DLD1 (cell line): ENCODE data around the gene TIPIN.
"Not testable (repeated sequence)": the region's sequence is repeated elsewhere in the genome, so short reads cannot be mapped to it uniquely, and the experiment has no call there.

Experiments used
- in situ Hi-C: cut with HindIII; loops from 2 replicates; pipeline ENCODE4 v1.10.0; 2017; ENCODE audit warnings: low sequenced_read_pairs

The TIPIN gene

GRCh38 chr15:66304425-66304824 lies 52.1 kb downstream of the TIPIN start:
- in situ Hi-C loops: not testable (repeated sequence)

GRCh38 chr15:66302489-66303278 lies 53.8 kb downstream of the TIPIN start:
- in situ Hi-C loops: no loop called here

GRCh38 chr15:66298803-66299251 lies 57.7 kb downstream of the TIPIN start:
- in situ Hi-C loops: no loop called here

DNA sequence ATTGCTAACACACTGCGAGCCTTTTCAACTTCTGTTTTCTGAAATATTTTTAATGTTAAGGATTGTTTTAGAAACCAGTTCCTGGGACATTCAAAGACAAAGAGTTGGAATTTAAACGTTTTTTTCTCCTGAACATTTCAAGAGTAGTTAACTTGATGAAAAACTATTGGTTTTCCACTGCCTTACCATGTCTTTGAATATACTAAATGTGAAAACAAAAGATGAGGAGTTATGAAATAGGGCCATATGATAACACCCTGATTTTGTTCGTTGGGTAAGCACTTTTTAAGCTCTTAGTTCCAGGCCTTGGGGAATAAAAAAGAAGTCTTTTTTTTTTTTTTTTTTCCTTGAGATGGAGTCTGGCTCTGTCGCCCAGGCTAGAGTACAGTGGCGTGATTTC lies 60.3 kb downstream of the TIPIN start:
- in situ Hi-C loops: no loop called here

DNA sequence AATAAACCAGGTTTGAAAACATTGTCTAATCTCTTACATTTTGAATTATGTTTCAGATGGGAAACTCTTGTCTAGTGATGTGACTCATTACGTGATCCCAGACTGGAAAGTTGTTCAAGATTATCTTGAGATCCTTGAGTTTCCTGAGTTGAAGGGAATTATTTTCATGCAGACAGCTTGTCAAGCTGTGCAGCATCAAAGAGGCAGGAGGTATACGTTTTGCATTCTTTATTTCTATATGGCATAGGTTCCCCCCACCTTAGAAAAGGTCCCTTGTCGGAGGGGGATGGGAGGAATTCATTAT lies 61.6 kb downstream of the TIPIN start:
- in situ Hi-C loops: no loop called here

GRCh38 chr15:66294157-66294931 lies 62.1 kb downstream of the TIPIN start:
- in situ Hi-C loops: no loop called here

DNA sequence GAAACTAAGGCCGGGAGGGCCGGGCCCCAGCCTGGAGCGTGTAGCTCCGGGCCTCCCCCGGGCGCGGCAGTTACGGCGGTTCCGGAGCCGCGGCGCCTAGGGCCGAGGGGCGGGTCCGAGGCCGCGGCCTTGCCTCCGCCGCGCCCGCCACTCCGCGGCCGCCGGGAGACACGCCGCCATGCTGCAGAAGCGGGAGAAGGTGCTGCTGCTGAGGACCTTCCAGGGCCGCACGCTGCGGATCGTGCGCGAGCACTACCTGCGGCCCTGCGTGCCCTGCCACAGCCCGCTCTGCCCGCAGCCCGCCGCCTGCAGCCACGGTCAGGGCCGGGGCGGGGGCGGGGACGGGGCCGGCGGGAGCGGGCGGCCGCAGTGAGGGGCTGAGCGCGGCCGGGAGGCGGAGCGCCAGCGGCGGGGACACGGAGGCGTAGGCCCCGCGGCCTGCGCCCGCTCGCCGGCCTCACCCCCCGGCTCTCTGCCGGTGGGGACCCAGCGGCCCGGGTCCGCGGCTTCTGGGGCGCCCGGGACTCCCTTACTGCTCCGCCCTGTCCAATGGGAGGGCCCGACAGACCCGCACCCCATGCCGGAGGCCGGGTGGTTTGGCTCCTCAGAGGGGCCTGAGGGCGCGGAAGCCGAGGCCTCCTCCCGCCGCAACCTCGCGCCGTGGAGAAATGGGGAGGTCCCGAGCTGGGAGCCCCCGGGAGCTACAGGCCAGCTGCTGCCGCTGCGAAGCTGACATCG lies 62.9 kb downstream of the TIPIN start, which contains the start of gene DIS3L:
TSS of gene DIS3L (plus strand) at position 150 of the 738 bp plus-strand sequence. CDS start at position 179, 29 bp downstream.
- in situ Hi-C loops: no loop called here

- in situ Hi-C loops: no loop called here
Measured at GRCh38 chr15:66292571-66293418, 63.7 kb downstream of the TIPIN start.

- in situ Hi-C loops: no loop called here
Measured at GRCh38 chr15:66291816-66292570, 64.5 kb downstream of the TIPIN start.

DNA sequence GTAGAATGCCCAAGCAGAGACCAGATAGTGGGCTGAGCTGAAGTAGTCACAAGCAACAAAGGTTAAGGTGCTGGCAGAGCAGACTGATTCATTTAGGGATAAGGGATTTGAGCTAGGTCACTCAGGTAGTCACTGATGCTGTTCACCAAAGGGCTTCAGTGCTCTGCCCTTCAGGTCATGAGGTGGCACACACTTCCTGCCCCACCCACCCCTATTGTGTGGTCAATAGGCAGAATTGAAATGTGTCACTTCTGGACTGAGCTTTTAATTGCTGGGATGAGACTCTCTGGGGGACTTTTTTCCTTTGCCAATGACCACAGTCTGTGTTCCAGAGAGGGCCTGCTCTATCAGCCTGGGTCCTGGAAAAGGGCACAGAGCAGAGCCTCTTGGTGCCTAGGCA lies 66.0 kb downstream of the TIPIN start:
- in situ Hi-C loops: no loop called here

DNA sequence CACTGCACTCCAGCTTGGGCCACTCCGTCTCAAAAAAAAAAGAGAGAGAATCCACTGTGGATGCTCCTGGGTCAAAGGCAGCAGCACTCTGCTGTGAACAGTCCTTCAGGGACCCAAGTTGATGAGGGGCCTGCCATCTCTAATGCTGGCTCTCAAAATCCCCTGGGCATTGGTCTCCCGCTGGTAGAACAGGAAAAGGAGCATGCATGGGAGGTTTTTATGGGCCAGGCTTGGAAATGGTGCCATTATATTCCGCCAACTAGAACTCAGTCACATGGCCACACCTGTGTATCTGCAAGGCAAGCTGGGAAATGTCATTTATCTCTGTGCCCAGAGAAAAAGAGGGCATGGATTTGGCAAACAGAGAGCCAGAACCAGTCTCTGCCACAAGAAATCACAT lies 66.5 kb downstream of the TIPIN start:
- in situ Hi-C loops: no loop called here

DNA sequence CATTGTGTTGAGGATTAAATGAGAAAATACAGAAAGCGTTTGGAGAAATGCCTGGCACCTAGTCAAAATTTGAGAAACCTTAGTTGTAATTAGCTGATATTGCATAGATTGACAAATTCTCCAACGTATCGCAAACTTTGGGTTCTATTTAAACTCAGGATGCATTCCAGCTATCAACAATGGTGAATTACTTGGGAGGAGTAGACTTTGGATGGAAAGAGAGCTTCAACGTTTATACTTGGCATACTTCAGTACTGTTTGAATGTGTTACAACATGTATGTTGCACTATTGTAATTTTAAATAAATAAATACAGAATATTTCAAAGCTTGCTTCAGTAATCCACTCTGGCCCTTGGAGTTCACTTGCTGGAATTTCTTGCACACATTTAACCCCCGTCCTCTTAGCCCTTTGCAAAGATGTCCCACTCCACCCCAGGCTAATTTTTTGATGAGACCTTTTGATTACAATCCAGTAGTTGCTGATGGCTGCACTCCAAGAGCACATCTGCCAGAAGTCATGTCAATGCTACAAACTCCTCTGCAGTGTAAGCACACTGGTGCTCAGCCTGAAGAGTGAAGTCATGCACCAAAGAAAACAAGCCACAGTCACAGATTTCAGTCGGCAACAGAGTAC lies 67.8 kb downstream of the TIPIN start:
- in situ Hi-C loops: no loop called here

- in situ Hi-C loops: no loop called here
Measured at GRCh38 chr15:66288093-66288492, 68.4 kb downstream of the TIPIN start.

DNA sequence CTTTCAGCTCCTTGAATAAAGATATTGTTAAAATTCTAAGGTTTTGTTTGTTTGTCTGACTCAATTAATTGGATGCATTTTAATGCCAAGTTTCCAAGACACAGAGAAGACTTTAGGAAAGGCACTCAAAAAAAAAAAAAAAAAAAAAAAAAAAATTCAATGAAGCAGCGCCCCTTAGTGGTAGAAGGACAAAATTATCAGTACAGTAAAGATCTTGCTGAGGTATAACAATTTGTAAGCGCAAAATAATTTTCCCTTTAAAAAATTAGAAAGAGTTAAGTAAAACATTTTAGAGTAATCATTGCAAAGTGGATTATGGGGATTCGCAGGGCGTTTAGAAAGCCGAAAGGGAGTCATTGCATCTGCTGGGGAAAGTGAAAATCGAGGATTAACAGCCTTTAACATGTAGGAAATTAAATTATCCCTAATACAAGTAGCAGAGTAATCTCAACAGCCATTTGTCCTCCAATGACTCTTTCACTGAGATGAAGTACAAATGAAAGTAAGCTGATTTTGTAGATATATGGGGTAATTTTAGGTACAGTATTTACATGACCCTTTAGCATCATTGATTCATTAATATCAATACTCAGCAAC lies 68.9 kb downstream of the TIPIN start:
- in situ Hi-C loops: no loop called here
